Activated naive CD8-positive, alpha-beta T cell treated with anti-CD3 and anti-CD28 coated beads for 36 hours (primary cell): ENCODE results near the gene SV2A. TPM values are rescaled to one million over a fixed set of nuclear protein-coding genes. Genes with fewer than 3 reads are reported as not detected.
"Not testable (repeated sequence)": the region's sequence is repeated elsewhere in the genome, so short reads cannot be mapped to it uniquely, and the experiment has no call there.

Source experiments
- DNase-seq: peaks from one replicate; pipeline ENCODE4 v3.0.0; 2021
- H3K27ac Mint-ChIP-seq: one replicate; pipeline ENCODE4 v1.8.0; 2022; ENCODE audit warnings: mild to moderate bottlenecking, moderate library complexity, mixed read lengths
- H3K27me3 Mint-ChIP-seq: one replicate; pipeline ENCODE4 v1.8.0; 2022; ENCODE audit warnings: mild to moderate bottlenecking, mixed read lengths
- H3K36me3 Mint-ChIP-seq: one replicate; pipeline ENCODE4 v1.8.0; 2021; ENCODE audit warnings: mild to moderate bottlenecking, mixed read lengths
- H3K4me1 Mint-ChIP-seq: one replicate; pipeline ENCODE4 v1.8.0; 2021; ENCODE audit warnings: mixed read lengths
- H3K4me3 Mint-ChIP-seq: one replicate; pipeline ENCODE4 v1.8.0; 2022; ENCODE audit warnings: mild to moderate bottlenecking, moderate library complexity, mixed read lengths
- H3K9me3 Mint-ChIP-seq: one replicate; pipeline ENCODE4 v1.8.0; 2022; ENCODE audit warnings: mixed read lengths
- total RNA-seq, 2 experiments: library from RNA; stranded (reverse); gene quantifications; one replicate each; pipeline ENCODE4 v1.2.3, GENCODE V29; 2021

Gene SV2A
- total RNA-seq, 2 experiments from 2014 or later: 12.5 to 12.8 TPM

- no peak overlapping the region for H3K27ac Mint-ChIP-seq
These were observed 769 bp downstream of the SV2A start for GRCh38 chr1:149916898-149917252.

GRCh38 chr1:149916193-149916897 is 1.3 kb downstream of the SV2A start:
- Mint-ChIP-seq H3K9me3 (no peaks in the 10 kb centered on the region), H3K27me3 (no peaks in the 10 kb centered on the region), H3K36me3 (peaks cover 3% of the 10 kb centered on the region), H3K4me3 (peak overlapping the region; percentile 88), H3K27ac (peak overlapping the region; percentile 55), H3K4me1 (peaks cover 30% of the 10 kb centered on the region)
- DNase-seq: no peak

More at GRCh38 chr1:149916898-149917252, 769 bp downstream of the SV2A start:
- no peaks in the 10 kb centered on the region for H3K27me3 Mint-ChIP-seq
- peaks cover 6% of the 10 kb centered on the region for H3K36me3 Mint-ChIP-seq
- peaks cover 30% of the 10 kb centered on the region for H3K4me1 Mint-ChIP-seq
- H3K4me3 Mint-ChIP-seq: peak overlapping the region; percentile 88
- DNase-seq: no peak
- H3K9me3 Mint-ChIP-seq: no peaks in the 10 kb centered on the region

- DNase-seq: no peak
- H3K4me1 Mint-ChIP-seq: peaks cover 30% of the 10 kb centered on the region
- peaks cover 4% of the 10 kb centered on the region for H3K36me3 Mint-ChIP-seq
- no peaks in the 10 kb centered on the region for H3K27me3 Mint-ChIP-seq
- H3K4me3 Mint-ChIP-seq: peak overlapping the region; percentile 88
- peak overlapping the region; percentile 55 for H3K27ac Mint-ChIP-seq
- H3K9me3 Mint-ChIP-seq: no peaks in the 10 kb centered on the region
These were observed 2.0 kb downstream of the SV2A start for GRCh38 chr1:149915429-149916192.

- no peak for DNase-seq
- Mint-ChIP-seq H3K4me3 (no peak overlapping the region), H3K9me3 (no peaks in the 10 kb centered on the region), H3K4me1 (peaks cover 30% of the 10 kb centered on the region), H3K27ac (no peak overlapping the region), H3K36me3 (peaks cover 4% of the 10 kb centered on the region), H3K27me3 (no peaks in the 10 kb centered on the region)
These were observed 3.1 kb downstream of the SV2A start for GRCh38 chr1:149914545-149914944.

- DNase-seq: no peak
- Mint-ChIP-seq H3K27ac (no peak overlapping the region), H3K4me1 (no peaks in the 10 kb centered on the region), H3K9me3 (peaks cover 2% of the 10 kb centered on the region), H3K36me3 (peaks cover 14% of the 10 kb centered on the region), H3K27me3 (no peaks in the 10 kb centered on the region), H3K4me3 (no peak overlapping the region)
These were observed 11.0 kb downstream of the SV2A start for GRCh38 chr1:149906570-149907075.

- H3K4me3 Mint-ChIP-seq: no peak overlapping the region
- no peak for DNase-seq
- no peaks in the 10 kb centered on the region for H3K27me3 Mint-ChIP-seq
- peaks cover 6% of the 10 kb centered on the region for H3K9me3 Mint-ChIP-seq
- H3K4me1 Mint-ChIP-seq: peaks cover 17% of the 10 kb centered on the region
- H3K27ac Mint-ChIP-seq: no peak overlapping the region
- peaks cover 25% of the 10 kb centered on the region for H3K36me3 Mint-ChIP-seq
These were observed 13.7 kb downstream of the SV2A start for GRCh38 chr1:149903836-149904491.

- H3K36me3 Mint-ChIP-seq: peaks cover 22% of the 10 kb centered on the region
- peaks cover 23% of the 10 kb centered on the region for H3K4me1 Mint-ChIP-seq
- no peaks in the 10 kb centered on the region for H3K27me3 Mint-ChIP-seq
- H3K9me3 Mint-ChIP-seq: peaks cover 6% of the 10 kb centered on the region
- peak within 1 kb of the TSS; percentile 95 for H3K27ac Mint-ChIP-seq
- peak within 1 kb of the TSS; percentile 82 for H3K4me3 Mint-ChIP-seq
- peak; percentile 82 for DNase-seq
These were observed 18.0 kb downstream of the SV2A start, which contains the start of gene BOLA1 for GRCh38 chr1:149899460-149900284. Gene BOLA1, plus strand, starts transcription at chr1:149899568. Its CDS starts 492 bp downstream, at chr1:149900060.

- H3K36me3 Mint-ChIP-seq: peaks cover 13% of the 10 kb centered on the region
- no peak for DNase-seq
- H3K4me3 Mint-ChIP-seq: no peak overlapping the region
- peaks cover 23% of the 10 kb centered on the region for H3K4me1 Mint-ChIP-seq
- no peak overlapping the region for H3K27ac Mint-ChIP-seq
- peaks cover 4% of the 10 kb centered on the region for H3K9me3 Mint-ChIP-seq
- H3K27me3 Mint-ChIP-seq: no peaks in the 10 kb centered on the region
These were observed 21.1 kb downstream of the SV2A start for GRCh38 chr1:149896575-149896974.

GRCh38 chr1:149888999-149889289 is 28.7 kb downstream of the SV2A start:
- Mint-ChIP-seq H3K36me3 (no peaks in the 10 kb centered on the region), H3K27ac (no peak overlapping the region), H3K4me3 (no peak overlapping the region), H3K27me3 (no peaks in the 10 kb centered on the region), H3K4me1 (peaks cover 3% of the 10 kb centered on the region), H3K9me3 (peaks cover 2% of the 10 kb centered on the region)
- no peak for DNase-seq

- no peaks in the 10 kb centered on the region for H3K36me3 Mint-ChIP-seq
- no peaks in the 10 kb centered on the region for H3K27me3 Mint-ChIP-seq
- no peak overlapping the region for H3K4me3 Mint-ChIP-seq
- peaks cover 3% of the 10 kb centered on the region for H3K4me1 Mint-ChIP-seq
- peaks cover 2% of the 10 kb centered on the region for H3K9me3 Mint-ChIP-seq
- no peak overlapping the region for H3K27ac Mint-ChIP-seq
- DNase-seq: peak; percentile 75
These were observed 29.2 kb downstream of the SV2A start for GRCh38 chr1:149888247-149888998.

- H3K27ac Mint-ChIP-seq: no peak overlapping the region
- no peaks in the 10 kb centered on the region for H3K27me3 Mint-ChIP-seq
- DNase-seq: peak; percentile 82
- H3K4me1 Mint-ChIP-seq: peaks cover 3% of the 10 kb centered on the region
- no peak overlapping the region for H3K4me3 Mint-ChIP-seq
- H3K9me3 Mint-ChIP-seq: peaks cover 2% of the 10 kb centered on the region
- H3K36me3 Mint-ChIP-seq: no peaks in the 10 kb centered on the region
These were observed 30.0 kb downstream of the SV2A start for GRCh38 chr1:149887456-149888246.

GRCh38 chr1:149887196-149887455 is 30.5 kb downstream of the SV2A start:
- not testable (repeated sequence) for H3K4me3 Mint-ChIP-seq, H3K36me3 Mint-ChIP-seq, DNase-seq, H3K27me3 Mint-ChIP-seq, H3K9me3 Mint-ChIP-seq, H3K27ac Mint-ChIP-seq, H3K4me1 Mint-ChIP-seq

- peak; percentile 85 for DNase-seq
- H3K27me3 Mint-ChIP-seq: no peaks in the 10 kb centered on the region
- no peak overlapping the region for H3K4me3 Mint-ChIP-seq
- H3K9me3 Mint-ChIP-seq: peaks cover 2% of the 10 kb centered on the region
- no peak overlapping the region for H3K27ac Mint-ChIP-seq
- no peaks in the 10 kb centered on the region for H3K36me3 Mint-ChIP-seq
- peaks cover 9% of the 10 kb centered on the region for H3K4me1 Mint-ChIP-seq
These were observed 31.0 kb downstream of the SV2A start for GRCh38 chr1:149886396-149887195.
